ENCODE data around the gene POC1A. TPM values are rescaled to one million over a fixed set of nuclear protein-coding genes. Genes with fewer than 3 reads are reported as not detected.
A peak's percentile ranks its signal among the peaks of the same experiment; 100 is the strongest.

The POC1A gene
- total RNA-seq, 2 experiments from 2014 or later: 23.8 to 24.8 TPM

GRCh38 chr3:52134761-52135160 lies 19.5 kb downstream of the POC1A start:
- H3K27me3 Mint-ChIP-seq: no peaks in the 10 kb centered on the region
- H3K4me3 Mint-ChIP-seq: no peak overlapping the region
- no peak overlapping the region for H3K27ac Mint-ChIP-seq
- no peaks in the 10 kb centered on the region for H3K9me3 Mint-ChIP-seq
- no peak for DNase-seq
- peaks cover 14% of the 10 kb centered on the region for H3K36me3 Mint-ChIP-seq
- peaks cover 5% of the 10 kb centered on the region for H3K4me1 Mint-ChIP-seq

GRCh38 chr3:52132930-52133329 lies 21.3 kb downstream of the POC1A start:
- Mint-ChIP-seq H3K27ac (no peak overlapping the region), H3K9me3 (no peaks in the 10 kb centered on the region), H3K4me1 (peaks cover 9% of the 10 kb centered on the region), H3K4me3 (no peak overlapping the region), H3K36me3 (peaks cover 9% of the 10 kb centered on the region), H3K27me3 (no peaks in the 10 kb centered on the region)
- DNase-seq: no peak

GRCh38 chr3:52132041-52132440 lies 22.2 kb downstream of the POC1A start:
- DNase-seq: no peak
- Mint-ChIP-seq H3K27me3 (no peaks in the 10 kb centered on the region), H3K27ac (no peak overlapping the region), H3K4me3 (no peak overlapping the region), H3K9me3 (no peaks in the 10 kb centered on the region), H3K4me1 (peaks cover 10% of the 10 kb centered on the region), H3K36me3 (peaks cover 7% of the 10 kb centered on the region)

GRCh38 chr3:52130966-52131622 lies 23.1 kb downstream of the POC1A start:
- peaks cover 10% of the 10 kb centered on the region for H3K4me1 Mint-ChIP-seq
- no peaks in the 10 kb centered on the region for H3K9me3 Mint-ChIP-seq
- H3K4me3 Mint-ChIP-seq: no peak overlapping the region
- peaks cover 7% of the 10 kb centered on the region for H3K36me3 Mint-ChIP-seq
- no peak overlapping the region for H3K27ac Mint-ChIP-seq
- DNase-seq: no peak
- no peaks in the 10 kb centered on the region for H3K27me3 Mint-ChIP-seq

- Mint-ChIP-seq H3K9me3 (no peaks in the 10 kb centered on the region), H3K27me3 (no peaks in the 10 kb centered on the region), H3K4me1 (peaks cover 10% of the 10 kb centered on the region), H3K4me3 (no peak overlapping the region), H3K36me3 (peaks cover 5% of the 10 kb centered on the region), H3K27ac (no peak overlapping the region)
- no peak for DNase-seq
Measured at GRCh38 chr3:52128118-52128683, 26.0 kb downstream of the POC1A start.

- Mint-ChIP-seq H3K4me3 (no peak overlapping the region), H3K4me1 (peaks cover 10% of the 10 kb centered on the region), H3K36me3 (peaks cover 5% of the 10 kb centered on the region), H3K27me3 (no peaks in the 10 kb centered on the region), H3K9me3 (no peaks in the 10 kb centered on the region), H3K27ac (no peak overlapping the region)
- DNase-seq: no peak
Measured at GRCh38 chr3:52126500-52126899, 27.7 kb downstream of the POC1A start.

- peaks cover 9% of the 10 kb centered on the region for H3K4me1 Mint-ChIP-seq
- H3K36me3 Mint-ChIP-seq: peaks cover 5% of the 10 kb centered on the region
- no peaks in the 10 kb centered on the region for H3K9me3 Mint-ChIP-seq
- no peak for DNase-seq
- H3K4me3 Mint-ChIP-seq: no peak overlapping the region
- H3K27ac Mint-ChIP-seq: no peak overlapping the region
- H3K27me3 Mint-ChIP-seq: no peaks in the 10 kb centered on the region
Measured at GRCh38 chr3:52126036-52126435, 28.2 kb downstream of the POC1A start.

GRCh38 chr3:52124766-52125165 lies 29.5 kb downstream of the POC1A start:
- no peaks in the 10 kb centered on the region for H3K27me3 Mint-ChIP-seq
- peaks cover 2% of the 10 kb centered on the region for H3K36me3 Mint-ChIP-seq
- H3K4me1 Mint-ChIP-seq: peaks cover 9% of the 10 kb centered on the region
- no peak overlapping the region for H3K4me3 Mint-ChIP-seq
- H3K9me3 Mint-ChIP-seq: no peaks in the 10 kb centered on the region
- no peak overlapping the region for H3K27ac Mint-ChIP-seq
- no peak for DNase-seq

- H3K4me3 Mint-ChIP-seq: no peak overlapping the region
Measured at GRCh38 chr3:52124126-52124525, 30.1 kb downstream of the POC1A start.

GRCh38 chr3:52123106-52123725 lies 31.0 kb downstream of the POC1A start:
- Mint-ChIP-seq H3K27ac (no peak overlapping the region), H3K9me3 (no peaks in the 10 kb centered on the region), H3K27me3 (no peaks in the 10 kb centered on the region), H3K4me1 (peaks cover 8% of the 10 kb centered on the region), H3K4me3 (no peak overlapping the region), H3K36me3 (peaks cover 4% of the 10 kb centered on the region)
- peak; percentile 74 for DNase-seq

More at GRCh38 chr3:52124126-52124525, 30.1 kb downstream of the POC1A start:
- Mint-ChIP-seq H3K9me3 (no peaks in the 10 kb centered on the region), H3K4me1 (peaks cover 9% of the 10 kb centered on the region), H3K27me3 (no peaks in the 10 kb centered on the region), H3K36me3 (peaks cover 2% of the 10 kb centered on the region), H3K27ac (no peak overlapping the region)
- DNase-seq: no peak

GRCh38 chr3:52122491-52122890 lies 31.7 kb downstream of the POC1A start:
- Mint-ChIP-seq H3K27ac (no peak overlapping the region), H3K9me3 (no peaks in the 10 kb centered on the region), H3K4me3 (no peak overlapping the region)

GRCh38 chr3:52121813-52122212 lies 32.4 kb downstream of the POC1A start:
- no peak overlapping the region for H3K4me3 Mint-ChIP-seq
- peaks cover 4% of the 10 kb centered on the region for H3K36me3 Mint-ChIP-seq
- H3K27me3 Mint-ChIP-seq: no peaks in the 10 kb centered on the region
- H3K27ac Mint-ChIP-seq: no peak overlapping the region
- H3K9me3 Mint-ChIP-seq: no peaks in the 10 kb centered on the region
- no peak for DNase-seq
- peaks cover 4% of the 10 kb centered on the region for H3K4me1 Mint-ChIP-seq

More at GRCh38 chr3:52122491-52122890, 31.7 kb downstream of the POC1A start:
- Mint-ChIP-seq H3K27me3 (no peaks in the 10 kb centered on the region), H3K4me1 (peaks cover 4% of the 10 kb centered on the region), H3K36me3 (peaks cover 4% of the 10 kb centered on the region)
- DNase-seq: no peak

GRCh38 chr3:52121464-52121805 lies 32.8 kb downstream of the POC1A start:
- no peaks in the 10 kb centered on the region for H3K27me3 Mint-ChIP-seq
- peaks cover 4% of the 10 kb centered on the region for H3K4me1 Mint-ChIP-seq
- DNase-seq: no peak
- peaks cover 4% of the 10 kb centered on the region for H3K36me3 Mint-ChIP-seq
- no peak overlapping the region for H3K4me3 Mint-ChIP-seq
- no peaks in the 10 kb centered on the region for H3K9me3 Mint-ChIP-seq
- H3K27ac Mint-ChIP-seq: no peak overlapping the region

- Mint-ChIP-seq H3K36me3 (peaks cover 4% of the 10 kb centered on the region), H3K27ac (no peak overlapping the region), H3K27me3 (no peaks in the 10 kb centered on the region), H3K4me1 (peaks cover 4% of the 10 kb centered on the region), H3K9me3 (no peaks in the 10 kb centered on the region), H3K4me3 (no peak overlapping the region)
- DNase-seq: no peak
Measured at GRCh38 chr3:52120556-52121463, 33.4 kb downstream of the POC1A start.

GRCh38 chr3:52119826-52120225 lies 34.4 kb downstream of the POC1A start:
- H3K9me3 Mint-ChIP-seq: no peaks in the 10 kb centered on the region
- peaks cover 4% of the 10 kb centered on the region for H3K36me3 Mint-ChIP-seq
- no peak overlapping the region for H3K4me3 Mint-ChIP-seq
- peaks cover 4% of the 10 kb centered on the region for H3K4me1 Mint-ChIP-seq
- no peaks in the 10 kb centered on the region for H3K27me3 Mint-ChIP-seq
- H3K27ac Mint-ChIP-seq: no peak overlapping the region
- DNase-seq: no peak
